ENCODE measurements around the gene MAU2.

MAU2 gene, protein sequence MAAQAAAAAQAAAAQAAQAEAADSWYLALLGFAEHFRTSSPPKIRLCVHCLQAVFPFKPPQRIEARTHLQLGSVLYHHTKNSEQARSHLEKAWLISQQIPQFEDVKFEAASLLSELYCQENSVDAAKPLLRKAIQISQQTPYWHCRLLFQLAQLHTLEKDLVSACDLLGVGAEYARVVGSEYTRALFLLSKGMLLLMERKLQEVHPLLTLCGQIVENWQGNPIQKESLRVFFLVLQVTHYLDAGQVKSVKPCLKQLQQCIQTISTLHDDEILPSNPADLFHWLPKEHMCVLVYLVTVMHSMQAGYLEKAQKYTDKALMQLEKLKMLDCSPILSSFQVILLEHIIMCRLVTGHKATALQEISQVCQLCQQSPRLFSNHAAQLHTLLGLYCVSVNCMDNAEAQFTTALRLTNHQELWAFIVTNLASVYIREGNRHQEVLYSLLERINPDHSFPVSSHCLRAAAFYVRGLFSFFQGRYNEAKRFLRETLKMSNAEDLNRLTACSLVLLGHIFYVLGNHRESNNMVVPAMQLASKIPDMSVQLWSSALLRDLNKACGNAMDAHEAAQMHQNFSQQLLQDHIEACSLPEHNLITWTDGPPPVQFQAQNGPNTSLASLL

DNA sequence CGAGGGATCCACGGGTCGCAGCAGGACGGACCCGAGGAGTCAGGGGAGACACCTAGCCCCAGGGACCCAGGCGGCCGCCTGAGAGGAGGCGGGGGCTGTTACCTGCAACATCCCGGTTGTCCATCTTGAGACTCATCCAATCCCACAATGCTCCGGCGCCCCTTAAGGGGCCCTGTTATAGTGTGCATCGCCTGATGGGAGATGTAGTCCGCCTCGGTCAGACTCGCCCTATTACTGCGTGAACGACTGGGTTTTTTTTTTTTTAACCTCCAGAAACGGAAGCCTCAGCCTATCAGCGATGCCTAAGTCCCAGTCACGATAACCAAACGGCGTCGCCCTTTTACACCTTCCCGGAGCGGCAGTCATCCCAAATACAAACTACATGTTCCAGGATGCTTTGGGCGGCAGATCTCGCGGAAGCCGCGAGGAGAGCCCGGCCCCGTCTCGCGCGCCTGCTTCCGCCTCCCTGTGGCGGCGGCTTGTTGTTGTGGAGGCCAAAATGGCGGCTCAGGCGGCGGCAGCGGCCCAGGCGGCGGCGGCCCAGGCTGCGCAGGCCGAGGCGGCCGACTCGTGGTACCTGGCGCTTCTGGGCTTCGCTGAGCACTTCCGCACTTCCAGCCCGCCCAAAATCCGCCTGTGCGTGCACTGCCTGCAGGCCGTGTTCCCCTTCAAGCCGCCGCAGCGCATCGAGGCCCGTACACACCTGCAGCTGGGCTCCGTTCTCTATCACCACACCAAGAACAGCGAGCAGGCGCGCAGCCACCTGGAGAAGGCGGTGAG, at the start of gene MAU2, which contains the start of gene SUGP1:
MAU2 (plus strand) TSS at position 469 of the 780 bp plus-strand sequence; CDS start at position 500, 31 bp downstream.
SUGP1 (minus strand) TSS at position 149 of the 780 bp plus-strand sequence; CDS start at position 136, 13 bp downstream.
- peak; percentile 95 for DNase-seq

DNA sequence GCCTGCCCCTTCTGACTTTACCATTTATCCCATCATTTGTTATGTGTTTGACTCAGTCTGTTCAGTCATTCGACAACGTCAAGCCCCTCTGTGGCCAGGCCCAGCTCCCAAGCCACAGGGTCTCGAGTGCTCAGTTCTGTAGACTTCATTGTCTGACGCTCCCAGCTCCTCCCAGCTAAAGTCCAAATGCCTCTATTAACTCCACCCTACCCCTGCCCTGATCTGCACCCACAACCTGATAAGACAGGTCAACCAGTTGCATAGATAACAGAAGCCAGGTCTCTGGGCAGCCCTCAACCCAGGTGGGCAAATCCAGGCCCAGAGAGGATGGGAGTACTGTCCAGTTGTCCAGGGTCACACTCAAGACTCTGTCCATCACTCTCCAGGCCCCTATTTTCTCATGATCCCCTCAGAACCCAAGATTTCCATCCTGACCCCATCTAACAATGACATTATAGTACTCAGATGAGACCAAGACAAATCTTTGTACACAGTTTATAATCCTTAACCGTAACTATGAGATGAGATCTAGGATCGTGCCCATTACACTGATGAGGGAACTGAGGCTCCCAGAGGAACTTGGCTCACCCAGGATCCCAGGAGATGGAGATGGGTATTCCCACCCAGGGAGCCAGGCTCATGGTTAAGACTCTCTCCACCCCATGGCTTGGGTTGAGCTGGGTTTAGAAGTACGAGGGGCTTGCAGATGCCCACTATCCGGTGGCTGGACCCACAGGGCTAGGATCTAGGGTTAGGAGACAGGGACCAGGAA, 48.6 kb upstream of the MAU2 start:
- no peak for DNase-seq

DNA sequence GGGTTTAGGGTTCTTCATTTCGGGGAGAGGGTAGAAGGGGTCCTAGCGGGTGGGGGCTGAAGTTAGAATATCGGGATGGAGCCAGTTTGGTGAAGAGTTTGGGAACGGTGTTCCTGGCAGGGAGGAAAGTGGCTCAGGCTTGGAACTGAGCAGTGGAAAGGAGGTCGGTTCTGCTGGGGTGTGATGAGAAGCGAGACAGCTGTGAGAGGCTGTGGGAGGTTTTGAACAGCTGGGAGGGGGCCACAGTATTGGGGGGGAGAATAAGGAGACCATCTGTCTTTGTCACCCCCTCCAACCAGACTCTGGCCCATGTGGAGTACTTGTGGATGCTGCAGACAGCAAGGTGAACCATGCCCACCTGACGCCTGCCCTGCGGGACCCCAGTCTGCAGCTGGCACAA, 46.5 kb upstream of the MAU2 start:
- DNase-seq: peak; percentile 90

DNA sequence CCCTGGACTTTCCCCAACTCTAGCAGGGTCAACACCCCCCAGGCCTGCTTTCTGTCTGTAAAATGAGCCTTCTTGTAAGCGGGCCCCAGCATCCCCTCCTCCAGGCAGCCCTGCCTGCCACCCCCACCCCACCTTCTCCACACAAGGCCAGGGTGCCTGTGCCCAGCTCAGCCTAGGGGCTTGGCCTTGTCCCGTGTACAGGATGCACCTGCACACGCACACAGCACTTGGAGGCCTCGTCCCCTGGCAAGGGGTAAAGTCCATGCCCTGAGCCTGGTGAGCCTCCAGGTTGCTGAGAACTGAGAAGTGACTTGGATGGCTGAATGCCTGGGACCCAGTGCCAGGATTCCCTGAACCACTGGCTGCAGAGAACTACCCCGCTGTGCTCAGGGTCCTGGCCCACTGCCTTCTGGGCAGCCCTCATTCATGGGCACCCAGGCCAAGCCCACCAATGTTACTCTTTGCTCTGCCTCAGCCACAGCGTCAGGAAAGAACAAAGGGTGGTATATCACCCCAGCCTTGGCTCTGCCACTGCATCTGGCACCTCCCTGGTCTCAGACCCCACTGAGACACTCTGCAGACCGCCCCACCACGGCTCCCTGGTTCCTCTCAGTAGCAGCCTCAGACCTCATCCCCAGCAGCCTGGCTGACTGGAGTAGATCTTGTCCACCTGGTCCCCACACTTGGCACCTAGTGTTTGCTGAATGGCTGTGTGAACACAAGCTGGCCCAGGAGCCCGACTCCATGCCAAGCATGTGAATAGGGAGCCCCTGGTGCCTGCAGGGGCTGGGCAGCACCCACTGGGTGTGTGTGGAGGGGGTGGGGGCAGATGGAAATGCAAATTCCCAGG, 45.7 kb upstream of the MAU2 start:
- no peak for DNase-seq

DNA sequence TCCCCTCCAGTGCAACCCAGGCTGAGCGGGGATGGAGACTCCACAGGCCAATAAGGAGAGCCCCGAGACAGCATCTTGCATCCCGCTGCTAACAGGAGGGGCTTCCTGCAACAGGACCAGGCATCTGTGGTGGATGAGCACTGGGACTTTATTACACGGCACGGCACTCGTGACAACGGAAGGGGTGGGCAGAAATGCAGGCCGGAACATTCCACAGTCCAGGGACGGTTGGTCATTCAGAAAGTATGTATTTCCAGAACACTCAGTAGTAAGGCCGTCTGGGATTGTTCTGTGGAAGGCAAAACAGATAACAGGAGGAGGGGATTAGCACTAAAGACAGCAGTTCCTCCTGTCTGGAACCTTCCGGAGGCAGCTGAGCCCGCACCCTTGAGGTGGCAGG, 44.2 kb upstream of the MAU2 start:
- DNase-seq: no peak

DNA sequence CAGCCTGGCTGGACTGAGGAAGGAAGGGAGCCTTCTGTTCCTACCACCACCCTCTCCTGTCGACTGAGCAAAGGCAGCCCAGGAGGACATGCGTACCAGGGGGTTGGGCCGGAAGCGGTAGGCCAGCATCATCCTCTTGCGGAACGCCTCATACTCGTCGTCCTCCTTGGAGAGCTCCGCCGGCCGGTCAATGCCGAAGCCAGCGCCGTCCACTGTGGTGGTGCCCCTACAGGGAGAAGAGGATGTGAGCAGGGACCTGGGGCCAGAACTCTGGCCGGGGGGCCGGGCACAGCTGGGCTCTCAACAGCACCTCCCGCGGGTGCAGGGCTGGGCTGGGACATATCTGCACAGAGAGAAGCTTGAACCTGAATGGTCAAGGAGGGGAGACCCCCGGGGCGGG, 43.8 kb upstream of the MAU2 start:
- no peak for DNase-seq

DNA sequence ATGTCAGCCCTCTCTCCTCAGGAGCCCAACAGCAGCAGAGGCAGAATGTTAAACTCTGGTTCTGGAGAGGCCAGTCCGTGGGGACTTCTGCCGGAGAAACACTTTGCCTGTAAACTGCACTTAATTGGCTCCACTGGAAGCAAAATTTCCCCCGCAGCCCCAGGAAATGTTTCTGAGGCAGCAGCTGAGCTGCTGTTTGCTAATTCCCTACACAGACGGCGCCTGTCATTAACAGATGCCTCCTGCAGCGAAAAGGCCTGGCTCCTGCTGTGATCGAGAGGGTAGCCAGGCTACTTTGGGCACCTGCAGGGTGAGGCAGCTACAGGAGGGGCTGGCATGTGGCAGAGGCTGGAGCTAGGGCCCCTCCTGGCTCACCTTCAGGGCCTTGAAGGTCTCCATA, 42.3 kb upstream of the MAU2 start:
- DNase-seq: peak; percentile 94

DNA sequence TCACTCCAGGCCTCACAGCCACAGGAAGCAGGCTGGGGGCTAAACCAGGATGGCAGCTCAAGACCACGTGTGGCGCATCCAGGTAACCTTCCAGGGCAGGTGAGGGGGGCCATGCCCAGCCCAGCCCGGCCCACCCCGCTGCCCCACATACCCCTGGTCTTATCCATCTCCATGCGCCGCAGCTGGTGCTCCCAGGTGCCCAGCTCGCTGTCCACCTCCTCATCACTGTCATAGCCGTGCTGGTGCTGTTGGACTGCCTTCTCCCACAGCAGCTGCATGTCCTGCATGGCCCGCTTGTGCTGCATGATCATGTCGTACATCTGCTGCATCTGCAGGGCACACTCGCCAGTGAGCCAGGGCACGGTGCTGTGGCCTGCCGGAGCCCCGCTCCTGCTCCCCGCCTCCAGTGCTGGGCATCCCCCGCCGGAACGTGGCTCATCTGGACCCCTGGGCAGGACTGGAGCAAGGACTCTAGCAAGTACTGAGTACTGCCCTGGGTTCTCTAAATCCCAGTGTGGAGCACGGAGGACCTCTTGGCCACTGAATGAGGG, 41.5 kb upstream of the MAU2 start:
- no peak for DNase-seq

DNA sequence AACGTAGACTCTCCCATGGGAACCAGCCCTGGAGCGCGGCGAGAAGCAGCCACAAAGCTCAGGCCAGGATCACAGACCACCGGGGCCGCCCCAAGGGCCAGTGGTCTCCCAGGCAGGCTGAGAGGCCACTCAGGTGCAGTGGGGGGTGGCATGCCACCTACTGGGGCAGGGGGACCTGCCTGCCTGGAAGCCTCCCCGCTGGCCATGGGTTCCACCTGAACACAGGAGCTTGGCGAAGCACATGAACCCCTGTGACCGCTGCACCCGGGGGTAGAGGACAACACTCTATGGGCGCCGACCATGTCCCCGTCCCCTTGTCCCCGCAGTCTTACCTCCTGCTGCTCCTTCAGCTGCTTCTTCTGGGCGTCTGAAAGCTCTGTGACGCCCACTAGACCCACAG, 40.8 kb upstream of the MAU2 start:
- no peak for DNase-seq

DNA sequence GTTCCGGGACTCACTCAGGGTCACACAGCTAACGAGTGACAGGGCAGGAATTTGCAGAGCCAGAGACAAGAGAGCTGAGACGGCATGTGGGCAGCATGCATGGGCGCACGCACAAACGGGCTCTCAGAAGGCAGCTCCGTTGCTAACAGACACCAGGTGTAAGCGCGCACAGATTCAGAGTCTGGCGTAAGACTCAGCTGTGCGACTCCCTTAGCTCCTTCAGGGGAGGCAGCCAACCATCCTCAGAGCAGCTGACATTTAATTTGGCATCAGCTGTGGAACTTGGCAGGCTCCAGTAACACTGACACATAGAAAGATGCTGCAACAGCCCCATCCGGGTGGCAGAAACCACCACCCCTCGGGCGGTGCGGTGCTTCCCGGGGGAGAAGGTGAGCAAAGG, 40.1 kb upstream of the MAU2 start:
- peak; percentile 63 for DNase-seq

DNA sequence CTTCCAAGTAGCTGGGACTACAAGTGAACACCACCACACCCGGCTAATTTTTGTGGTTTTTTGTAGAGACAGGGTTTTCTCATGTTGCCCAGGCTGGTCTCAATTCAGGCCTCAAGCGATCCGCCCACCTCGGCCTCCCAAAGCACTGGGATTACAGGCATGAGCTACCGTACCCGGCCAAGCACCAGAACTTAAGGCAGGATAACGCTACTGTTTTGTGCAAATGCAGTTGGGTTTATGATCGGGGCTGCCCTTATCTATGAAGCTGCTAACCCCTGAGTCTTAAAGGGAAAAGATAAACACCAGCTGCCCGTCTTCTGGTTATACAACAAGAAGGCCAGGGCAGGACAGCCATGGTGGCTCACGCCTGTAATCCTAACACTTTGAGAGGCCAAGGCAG, 34.9 kb upstream of the MAU2 start:
- no peak for DNase-seq

DNA sequence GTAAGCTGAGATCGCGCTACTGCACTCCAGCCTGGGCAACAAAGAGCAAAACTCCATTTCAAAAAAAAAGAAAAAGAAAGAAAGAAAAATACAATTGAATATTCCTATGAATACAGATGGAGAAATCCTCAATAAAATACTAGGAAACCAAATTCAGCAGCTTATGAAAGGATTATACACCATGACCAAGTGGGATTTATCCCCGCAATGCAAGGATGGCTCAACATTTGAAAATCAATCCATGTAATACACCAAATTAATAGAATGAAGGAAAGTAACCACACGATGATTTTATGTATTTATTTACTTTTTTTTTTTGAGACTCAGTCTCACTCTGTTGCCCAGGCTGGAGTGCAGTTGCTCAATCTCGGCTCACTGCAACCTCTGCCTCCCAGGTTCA, 28.0 kb upstream of the MAU2 start:
- DNase-seq: no peak

DNA sequence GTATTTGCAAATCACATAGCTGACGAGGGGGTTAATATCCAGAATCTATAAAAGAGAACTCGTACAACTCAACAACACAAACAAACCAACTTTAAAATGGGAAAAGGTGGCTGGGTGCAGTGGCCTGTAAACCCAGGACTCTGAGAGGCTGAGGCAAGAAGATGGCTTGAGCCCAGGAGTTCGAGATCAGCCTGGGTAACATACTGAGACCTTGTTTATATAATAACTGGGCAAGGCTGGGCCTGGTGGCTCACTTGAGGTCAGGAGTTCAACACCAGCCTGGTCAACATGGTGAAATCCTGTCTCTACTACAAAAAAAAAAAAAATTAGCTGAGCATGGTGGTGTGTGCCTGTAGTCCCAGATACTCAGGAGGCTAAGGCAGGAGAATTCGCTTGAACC, 25.7 kb upstream of the MAU2 start:
- DNase-seq: no peak

DNA sequence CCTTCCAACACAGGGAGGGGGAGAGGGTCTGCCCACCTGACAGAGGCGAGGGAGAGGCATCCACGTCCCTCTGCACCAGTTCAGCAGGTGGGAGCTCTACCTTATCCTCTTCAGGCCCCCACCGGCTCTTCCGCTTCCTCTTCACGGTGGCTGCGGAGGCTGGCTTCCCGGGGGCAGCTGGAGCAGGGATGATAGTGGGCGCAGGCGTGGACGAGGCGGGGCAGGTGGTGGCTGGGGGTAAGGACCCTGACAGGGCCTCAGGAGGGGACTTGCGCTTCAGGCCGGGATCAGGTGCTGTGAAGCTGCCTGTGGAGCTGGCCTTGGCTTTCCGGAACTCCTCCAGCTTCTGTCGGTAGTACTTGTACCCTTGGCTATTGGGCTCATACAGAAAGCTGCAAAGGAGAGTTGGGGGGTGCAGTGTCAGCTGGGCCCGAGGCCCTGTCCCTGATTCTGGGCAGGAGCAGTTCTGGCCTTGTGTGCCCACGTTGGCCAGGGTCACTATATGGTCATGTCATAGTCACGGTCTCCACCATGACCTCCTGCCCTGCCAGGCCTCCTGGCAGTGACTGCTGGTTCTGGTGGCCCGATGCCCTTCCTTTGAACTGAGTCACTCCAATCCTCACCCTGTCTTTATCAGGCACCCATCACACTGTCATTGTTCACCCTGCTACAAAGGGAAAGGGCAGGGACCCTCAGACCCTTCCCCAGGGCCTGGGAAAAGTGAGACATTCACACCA, 23.5 kb upstream of the MAU2 start:
- DNase-seq: no peak

DNA sequence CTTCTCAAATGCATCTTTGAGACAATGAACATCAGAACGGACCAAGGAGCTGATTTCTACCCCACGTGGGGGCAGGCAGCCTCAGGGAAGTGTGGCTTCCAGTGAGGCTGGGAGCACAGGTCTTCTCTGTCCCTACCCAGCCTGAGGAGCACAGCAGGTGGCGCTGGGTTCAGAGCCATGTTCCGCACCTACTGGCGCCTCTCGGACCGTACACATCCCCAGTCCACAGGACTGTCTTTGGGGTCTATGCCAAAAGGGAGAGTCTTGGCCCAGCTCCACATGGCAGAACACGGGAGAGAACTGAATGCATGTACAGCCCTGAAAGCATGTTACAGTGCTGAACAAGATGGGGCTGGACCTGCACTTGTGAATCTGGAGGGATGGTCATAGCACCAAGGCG, 22.9 kb upstream of the MAU2 start:
- DNase-seq: no peak

DNA sequence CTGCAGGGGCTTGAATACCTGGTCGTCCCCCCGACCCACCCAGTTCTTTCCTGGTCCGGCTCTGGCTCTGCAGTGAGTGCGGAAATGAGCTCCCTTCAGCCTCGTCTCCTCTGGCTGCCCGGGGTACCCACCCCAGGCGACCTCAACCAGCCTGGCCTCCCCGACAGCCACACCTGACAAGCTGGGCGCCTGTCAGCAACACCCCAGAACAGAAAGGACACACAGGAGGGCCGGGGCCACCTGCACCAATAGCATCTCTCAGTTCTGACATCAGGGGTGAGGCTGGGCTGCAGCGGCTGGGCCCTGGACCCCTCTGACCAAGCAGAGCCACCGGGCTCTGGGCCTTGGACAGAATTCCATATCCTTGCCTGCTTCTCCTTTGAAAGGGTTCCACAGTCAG, 20.0 kb upstream of the MAU2 start:
- no peak for DNase-seq

DNA sequence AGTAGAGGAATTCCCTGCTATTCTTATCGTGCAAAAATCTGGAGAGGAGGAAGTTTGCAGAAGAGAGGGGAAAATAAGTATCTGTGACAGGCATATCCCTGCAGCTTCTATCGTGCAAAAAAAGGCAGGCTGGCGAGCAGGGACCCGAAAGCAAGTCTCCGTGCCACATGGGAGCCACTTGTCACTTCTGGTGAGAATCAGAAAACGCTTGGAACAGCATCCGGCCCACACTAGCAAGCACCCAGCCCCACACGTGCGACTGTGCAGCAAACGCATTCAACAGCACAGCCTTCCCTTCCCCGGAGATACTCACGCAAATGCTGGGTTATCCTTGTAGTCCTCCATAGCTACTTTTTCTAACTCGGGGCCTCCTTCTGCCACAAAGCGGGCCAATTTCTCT, 17.2 kb upstream of the MAU2 start:
- no peak for DNase-seq

DNA sequence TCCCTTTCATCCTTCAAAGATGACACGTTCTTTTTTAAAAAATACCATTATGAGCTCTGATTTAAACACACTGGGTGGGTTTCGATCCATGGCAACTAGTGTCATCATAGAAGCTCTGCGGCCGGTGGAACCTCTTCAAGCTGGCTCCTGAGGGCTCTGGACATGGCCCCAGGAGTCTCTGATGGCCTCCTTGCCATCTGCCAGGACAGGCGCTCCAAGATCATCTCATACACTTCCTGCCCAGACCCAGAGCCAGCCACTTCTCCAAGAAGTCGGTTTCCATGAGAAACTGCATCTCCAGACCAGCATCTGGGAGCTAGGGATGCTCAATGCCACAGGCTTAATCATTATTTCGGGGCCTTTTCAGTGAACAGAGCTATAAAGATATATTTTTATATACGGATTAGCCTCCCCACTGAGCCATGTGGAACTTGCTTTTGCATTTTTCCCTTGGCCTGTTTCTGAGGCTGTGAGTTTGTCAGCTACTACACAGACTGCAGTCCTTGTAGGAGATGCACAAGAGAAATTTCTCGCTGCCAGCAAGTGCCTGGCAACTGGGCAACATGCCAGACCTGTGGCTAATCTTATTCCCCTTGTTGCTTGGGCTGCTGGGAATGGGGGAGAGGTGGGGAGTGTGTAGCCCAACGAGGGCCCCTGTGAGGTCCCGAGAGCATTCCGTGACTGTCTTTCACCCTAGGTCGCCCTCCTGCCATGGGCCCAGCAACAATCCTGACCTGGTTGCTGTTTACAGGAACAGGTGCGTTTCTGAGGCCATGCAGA, 16.3 kb upstream of the MAU2 start:
- peak; percentile 15 for DNase-seq

DNA sequence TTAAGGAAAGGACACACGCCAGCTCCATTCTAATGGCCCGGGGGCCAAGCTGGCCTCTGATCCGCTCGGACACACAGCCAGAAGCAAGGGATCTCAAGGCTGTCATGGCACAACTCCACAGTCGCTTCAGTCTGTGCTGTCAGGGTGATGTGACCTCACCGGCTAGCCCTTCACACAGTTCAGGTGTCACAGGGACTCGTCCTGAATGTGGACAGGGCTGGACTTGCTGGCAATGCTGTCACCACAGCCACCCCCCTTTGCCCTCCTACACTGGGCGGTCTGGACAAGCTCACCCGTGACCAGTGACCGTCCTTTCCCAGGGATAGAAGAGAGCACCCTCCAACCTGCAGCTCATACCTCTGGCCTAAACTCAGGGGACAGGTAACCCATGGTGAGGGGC, 15.6 kb upstream of the MAU2 start:
- DNase-seq: no peak

DNA sequence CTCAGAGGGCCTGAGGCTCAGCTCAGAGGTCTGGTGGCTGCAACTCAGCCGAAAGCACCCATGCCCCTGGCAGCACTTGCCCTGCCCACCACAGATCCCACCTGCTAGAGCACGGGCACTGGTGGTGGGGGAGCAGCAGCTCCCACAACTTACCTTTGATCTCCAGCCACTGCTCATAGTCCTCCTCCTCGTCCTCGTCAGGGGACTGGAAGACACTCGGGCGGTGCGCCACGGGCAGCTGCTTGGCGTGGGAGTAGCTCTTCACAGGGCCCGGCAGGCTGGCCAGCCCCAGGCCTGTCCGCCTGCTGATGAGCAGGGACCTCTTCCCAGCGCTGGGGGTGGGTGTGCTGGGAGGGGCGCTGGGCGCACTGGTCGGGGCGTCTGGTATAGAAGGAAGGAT, 14.9 kb upstream of the MAU2 start:
- DNase-seq: no peak
